Measurements from ENCODE around the gene ADGRL2.

Gene ADGRL2

GRCh38 chr1:81802707-81803430 lies 2.1 kb downstream of the ADGRL2 start (continued):
- TF ChIP-seq ZNF792 (tag by site-specific recombination; IDR thresholded peaks at IDR 0.05) (no peak; the same call in 1 of the 2 replicates), ZNF23 (tag by site-specific recombination; IDR thresholded peaks at IDR 0.05; ENCODE audit: borderline replicate concordance) (no peak), ZNF707 (tag by site-specific recombination; IDR thresholded peaks at IDR 0.05) (no peak), ZNF843 (tag by site-specific recombination; IDR thresholded peaks at IDR 0.05) (peak; percentile 14), ZBTB17 (tag by site-specific recombination; IDR thresholded peaks at IDR 0.05) (no peak), ZNF704 (tag by site-specific recombination; IDR thresholded peaks at IDR 0.05) (no peak), ZBTB49 (tag by site-specific recombination; IDR thresholded peaks at IDR 0.05; ENCODE audit: low read depth) (no peak), ZNF501 (tag by site-specific recombination; IDR thresholded peaks at IDR 0.05) (no peak), ZNF560 (tag by site-specific recombination; IDR thresholded peaks at IDR 0.05; ENCODE audit: borderline replicate concordance) (no peak), ZNF280D (tag by site-specific recombination; IDR thresholded peaks at IDR 0.05) (no peak), ZNF18 (tag by site-specific recombination; IDR thresholded peaks at IDR 0.05) (no peak), TCF7L2 (IDR thresholded peaks at IDR 0.05; ENCODE audit: borderline replicate concordance, low read depth, low read length) (no peak), ZNF623 (tag by site-specific recombination; IDR thresholded peaks at IDR 0.05) (no peak), ZNF19 (tag by site-specific recombination; IDR thresholded peaks at IDR 0.05; ENCODE audit: low read depth) (no peak), ZNF354C (tag by site-specific recombination; IDR thresholded peaks at IDR 0.05; ENCODE audit: borderline replicate concordance, low read depth) (no peak), ZBTB6 (tag by site-specific recombination; IDR thresholded peaks at IDR 0.05) (no peak; the same call in 1 of the 2 replicates), ZSCAN30 (tag by site-specific recombination; IDR thresholded peaks at IDR 0.05) (no peak; the same call in 1 of the 2 replicates), ZNF747 (tag by site-specific recombination; IDR thresholded peaks at IDR 0.05) (no peak), ZNF138 (tag by site-specific recombination; IDR thresholded peaks at IDR 0.05; ENCODE audit: borderline replicate concordance) (no peak), KLF10 (tag by site-specific recombination; IDR thresholded peaks at IDR 0.05) (no peak), ZNF621 (tag by site-specific recombination; IDR thresholded peaks at IDR 0.05) (no peak), ZNF785 (tag by site-specific recombination; IDR thresholded peaks at IDR 0.05) (no peak), ZNF473 (tag by site-specific recombination; IDR thresholded peaks at IDR 0.05) (no peak), ZNF302 (tag by site-specific recombination; IDR thresholded peaks at IDR 0.05; ENCODE audit: low read depth) (no peak), ZNF174 (tag by site-specific recombination; IDR thresholded peaks at IDR 0.05) (no peak), ZNF404 (tag by site-specific recombination; IDR thresholded peaks at IDR 0.05) (no peak), ZSCAN5A (tag by site-specific recombination; IDR thresholded peaks at IDR 0.05) (no peak), ZNF776 (tag by site-specific recombination; IDR thresholded peaks at IDR 0.05; ENCODE audit: borderline replicate concordance) (no peak), KLF16 (tag by site-specific recombination; IDR thresholded peaks at IDR 0.05) (no peak; the same call in 1 of the 2 replicates), ZNF112 (tag by site-specific recombination; IDR thresholded peaks at IDR 0.05) (no peak), ZNF791 (tag by site-specific recombination; IDR thresholded peaks at IDR 0.05) (no peak)
